CD4-positive, alpha-beta T cell (primary cell): ENCODE data around the gene CLCF1. TPM values are rescaled to one million over a fixed set of nuclear protein-coding genes. Genes with fewer than 3 reads are reported as not detected.

Experiments
- ATAC-seq: fragments of 200-7000 bp; cut with Tn5 transposase; one replicate; pipeline ENCODE4 v1.10.0; 2022; ENCODE audit warnings: mild to moderate bottlenecking; ENCODE audit not compliant: poor library complexity
- CTCF ChIA-PET: fragments of 350-600 bp; sonication (Branson Sonifier 250); formaldehyde crosslinking; loops from one replicate; lab custom pipeline; 2021; ENCODE audit warnings: antibody characterized with exemption, inconsistent platforms; lab: Charles Lee
- POLR2A ChIA-PET: fragments of 350-600 bp; sonication (Branson Sonifier 250); formaldehyde crosslinking; loops from one replicate; lab custom pipeline; 2021; ENCODE audit warnings: antibody characterized with exemption, inconsistent platforms; lab: Charles Lee
- DNase-seq, 14 experiments: peaks; one replicate each; pipeline ENCODE4 v3.0.0-alpha.2; 2013 to 2020; ENCODE audit warnings: mixed read lengths in 2 of 14
- H3K27ac ChIP-seq, 2 donors: one replicate each; pipeline versions ENCODE4 v1.5.1 to v1.7.0; 2013; ENCODE audit warnings: low read length in 2 of 2, low read depth in 1 of 2, mild to moderate bottlenecking in 1 of 2
- H3K27me3 ChIP-seq, 2 experiments: 1 replicate in 1 of 2; 2 replicates in 1 of 2; pipeline versions ENCODE4 v1.6.1 to v1.7.0; 2013; ENCODE audit warnings: low read length in 2 of 2, control low read depth in 1 of 2, mild to moderate bottlenecking in 1 of 2, moderate library complexity in 1 of 2; ENCODE audit not compliant: insufficient read depth in 2 of 2, control insufficient read depth in 1 of 2
- H3K36me3 ChIP-seq: one replicate; pipeline ENCODE4 v1.6.1; 2013; ENCODE audit warnings: low read length, control low read depth; ENCODE audit not compliant: insufficient read depth
- H3K4me1 ChIP-seq: one replicate; pipeline ENCODE4 v1.6.1; 2013; ENCODE audit warnings: low read length, control low read depth; ENCODE audit not compliant: insufficient read depth
- H3K4me3 ChIP-seq: one replicate; pipeline ENCODE4 v1.5.1; 2013; ENCODE audit warnings: mild to moderate bottlenecking, low read length, moderate library complexity
- H3K9me3 ChIP-seq, 2 experiments: 1 replicate in 1 of 2; 2 replicates in 1 of 2; pipeline versions ENCODE4 v1.6.1 to v1.7.0; 2013; ENCODE audit warnings: low read length in 2 of 2, mild to moderate bottlenecking in 2 of 2, control low read depth in 1 of 2, moderate library complexity in 1 of 2; ENCODE audit not compliant: control insufficient read depth in 1 of 2, insufficient read depth in 1 of 2
- H3K27ac Mint-ChIP-seq: one replicate; pipeline ENCODE4 v1.8.0; 2020; ENCODE audit warnings: mixed read lengths
- H3K27me3 Mint-ChIP-seq: one replicate; pipeline ENCODE4 v1.8.0; 2021; ENCODE audit warnings: mixed read lengths
- H3K36me3 Mint-ChIP-seq: one replicate; pipeline ENCODE4 v1.8.0; 2021; ENCODE audit warnings: low read depth, mixed read lengths
- H3K4me1 Mint-ChIP-seq: one replicate; pipeline ENCODE4 v1.8.0; 2021; ENCODE audit warnings: low read depth, mixed read lengths
- H3K4me3 Mint-ChIP-seq: one replicate; pipeline ENCODE4 v1.8.0; 2020; ENCODE audit warnings: mild to moderate bottlenecking, mixed read lengths
- H3K9me3 Mint-ChIP-seq: one replicate; pipeline ENCODE4 v1.8.0; 2020; ENCODE audit warnings: mixed read lengths
- CTCF ChIP-seq: fragments of 200-600 bp; IDR thresholded peaks from one replicate; pipeline ENCODE4 v1.8.0; 2022; ENCODE audit warnings: antibody characterized with exemption, mild to moderate bottlenecking
- intact Hi-C, 2 experiments: fragments of 100-400 bp; cut with DNase I in 1 of 2; cut with micrococcal nuclease in 1 of 2; formaldehyde crosslinking; loops; one replicate each; pipeline versions ENCODE4 v1.15.1 to v1.9.0; 2023 to 2025; cut with DNase I, micrococcal nuclease
- total RNA-seq, 174 experiments: library from RNA in 2 of 174; stranded (reverse) in 2 of 174; gene quantifications; one replicate each; pipeline ENCODE4 v1.2.3 and lab custom pipeline; 2021 to 2026

CLCF1 gene
- total RNA-seq, 2 experiments from 2014 or later = 6.0 to 6.9 TPM

- DNase-seq (no peak), ATAC-seq (no peak)
- Mint-ChIP-seq H3K27ac (no peak overlapping the region), H3K4me3 (peak overlapping the region; percentile 62), H3K36me3 (no peaks in the 10 kb centered on the region), H3K4me1 (peaks cover 25% of the 10 kb centered on the region), H3K9me3 (no peaks in the 10 kb centered on the region), H3K27me3 (peaks cover 4% of the 10 kb centered on the region)
- intact Hi-C loops = loop anchor here in 1 of 2 experiments (10.0 kb wide), 1 partner anchor 272 kb away; the partner anchor contains the start of gene KDM2A
- H3K27ac ChIP-seq = no peak overlapping the region
- H3K4me1 ChIP-seq = peaks cover 29% of the 10 kb centered on the region
- H3K27me3 ChIP-seq = no peaks in the 10 kb centered on the region
- H3K9me3 ChIP-seq = no peaks in the 10 kb centered on the region
- H3K36me3 ChIP-seq = no peaks in the 10 kb centered on the region
- TF ChIP-seq CTCF = no peak
- ChIA-PET CTCF (interaction anchor here (0.6 to 2.2 kb wide), 6 partner anchors 8 to 155 kb away, joined by 3 to 10 read pairs (median 3); partner anchors contain the start of gene PPP1CA), POLR2A (interaction anchor here (0.9 to 2.1 kb wide), 5 partner anchors 13 to 69 kb away, joined by 3 to 8 read pairs (median 3); partner anchors contain the start of gene POLD4)
- no peak overlapping the region for H3K4me3 ChIP-seq
Observed at GRCh38 chr11:67387069-67387468, 13.7 kb upstream of the CLCF1 start.

- no peak for DNase-seq
- H3K27me3 ChIP-seq = no peaks in the 10 kb centered on the region
- H3K4me1 Mint-ChIP-seq = peaks cover 16% of the 10 kb centered on the region
- no peak overlapping the region for H3K27ac Mint-ChIP-seq
- H3K9me3 ChIP-seq = no peaks in the 10 kb centered on the region
- H3K9me3 Mint-ChIP-seq = no peaks in the 10 kb centered on the region
- no peak for ATAC-seq
- no peak for TF ChIP-seq CTCF
- H3K4me3 Mint-ChIP-seq = no peak overlapping the region
- ChIA-PET POLR2A (interaction anchor here (0.6 to 1.7 kb wide), 2 partner anchors 10 to 32 kb away, joined by 3 to 6 read pairs; partner anchors contain the start of gene POLD4), CTCF (interaction anchor here (2.2 to 6.0 kb wide), 2 partner anchors 32 to 34 kb away, joined by 10 to 241 read pairs; partner anchors contain the start of gene POLD4)
- intact Hi-C loops = loop anchor here (5.0 to 10.0 kb wide), 3 partner anchors 38 to 428 kb away; partner anchors contain the start of genes KDM2A (in 1 of the 2) and PC (in 1 of the 2)
- peaks cover 24% of the 10 kb centered on the region for H3K4me1 ChIP-seq
- no peak overlapping the region for H3K4me3 ChIP-seq
- peaks cover 4% of the 10 kb centered on the region for H3K27me3 Mint-ChIP-seq
- H3K27ac ChIP-seq = no peak overlapping the region
- no peaks in the 10 kb centered on the region for H3K36me3 ChIP-seq
- no peaks in the 10 kb centered on the region for H3K36me3 Mint-ChIP-seq
Observed at GRCh38 chr11:67384851-67385366, 11.5 kb upstream of the CLCF1 start.

- intact Hi-C loops = loop anchor here (1.0 to 10.0 kb wide), 8 partner anchors 25 to 425 kb away; partner anchors contain the start of genes KDM2A (in 1 of the 2) and PC (in 1 of the 2)
- ATAC-seq = peak; percentile 99
- peak; percentile 72 to 90 (median 82) for DNase-seq
- Histone ChIP-seq H3K27ac (no peak overlapping the region), H3K4me1 (peaks cover 15% of the 10 kb centered on the region), H3K36me3 (no peaks in the 10 kb centered on the region), H3K27me3 (no peaks in the 10 kb centered on the region), H3K4me3 (no peak overlapping the region), H3K9me3 (no peaks in the 10 kb centered on the region)
- Mint-ChIP-seq H3K27ac (no peak overlapping the region), H3K9me3 (no peaks in the 10 kb centered on the region), H3K27me3 (peaks cover 4% of the 10 kb centered on the region), H3K36me3 (no peaks in the 10 kb centered on the region), H3K4me3 (no peak overlapping the region), H3K4me1 (peaks cover 5% of the 10 kb centered on the region)
- peak; percentile 92 for TF ChIP-seq CTCF
- CTCF ChIA-PET = interaction anchor here (0.5 to 6.0 kb wide), 42 partner anchors 9 to 1446 kb away, joined by 3 to 241 read pairs (median 5); partner anchors contain the start of genes ANKRD13D, CLCF1, POLD4 and PPP1CA
- POLR2A ChIA-PET = interaction anchor here (0.6 to 4.0 kb wide), 15 partner anchors 9 to 121 kb away, joined by 3 to 56 read pairs (median 3); partner anchors contain the start of genes AIP, CLCF1, POLD4 and TBC1D10C
Observed at GRCh38 chr11:67382276-67383136, 9.1 kb upstream of the CLCF1 start.
